Posterior vena cava (tissue), 2 donors: ENCODE measurements around the gene CTIF. TPM values are rescaled to one million over a fixed set of nuclear protein-coding genes. Genes with fewer than 3 reads are reported as not detected.
A peak's percentile ranks its signal among the peaks of the same experiment; 100 is the strongest.

Source experiments
- DNase-seq: peaks from one replicate; pipeline ENCODE4 v3.0.0-alpha.2; 2020; ENCODE audit warnings: low spot score
- intact Hi-C, 2 donors: fragments of 100-400 bp; cut with DNase I; formaldehyde crosslinking; loops; one replicate each; pipeline versions ENCODE4 v1.14.1 to v1.14.2; 2022 to 2023
- total RNA-seq, 2 donors: library from RNA; stranded (reverse); fragmentation: NEBNext Ultra II Directional; extraction: Animal tissue kit (Norgen Biotek cat#: 25700); gene quantifications; one replicate each; pipeline ENCODE4 v1.2.1, GENCODE V29; 2021
- donor health status: DM: yes; HTN: yes; CAD: no.
- donor health status: DM: yes; HTN: yes; CAD: no.

Gene CTIF
- total RNA-seq, 2 donors from 2014 or later: 87.8 to 116 TPM

GRCh38 chr18:48789259-48789812 is 250.5 kb downstream of the CTIF start:
- DNase-seq: no peak
- intact Hi-C loops: loop anchor here in 1 of 2 donors (10.0 kb wide), 2 partner anchors 105 to 155 kb away; no protein-coding TSS in a partner anchor

GRCh38 chr18:48790226-48790863 is 251.5 kb downstream of the CTIF start:
- intact Hi-C loops: no loop called here
- DNase-seq: peak; percentile 96

DNA sequence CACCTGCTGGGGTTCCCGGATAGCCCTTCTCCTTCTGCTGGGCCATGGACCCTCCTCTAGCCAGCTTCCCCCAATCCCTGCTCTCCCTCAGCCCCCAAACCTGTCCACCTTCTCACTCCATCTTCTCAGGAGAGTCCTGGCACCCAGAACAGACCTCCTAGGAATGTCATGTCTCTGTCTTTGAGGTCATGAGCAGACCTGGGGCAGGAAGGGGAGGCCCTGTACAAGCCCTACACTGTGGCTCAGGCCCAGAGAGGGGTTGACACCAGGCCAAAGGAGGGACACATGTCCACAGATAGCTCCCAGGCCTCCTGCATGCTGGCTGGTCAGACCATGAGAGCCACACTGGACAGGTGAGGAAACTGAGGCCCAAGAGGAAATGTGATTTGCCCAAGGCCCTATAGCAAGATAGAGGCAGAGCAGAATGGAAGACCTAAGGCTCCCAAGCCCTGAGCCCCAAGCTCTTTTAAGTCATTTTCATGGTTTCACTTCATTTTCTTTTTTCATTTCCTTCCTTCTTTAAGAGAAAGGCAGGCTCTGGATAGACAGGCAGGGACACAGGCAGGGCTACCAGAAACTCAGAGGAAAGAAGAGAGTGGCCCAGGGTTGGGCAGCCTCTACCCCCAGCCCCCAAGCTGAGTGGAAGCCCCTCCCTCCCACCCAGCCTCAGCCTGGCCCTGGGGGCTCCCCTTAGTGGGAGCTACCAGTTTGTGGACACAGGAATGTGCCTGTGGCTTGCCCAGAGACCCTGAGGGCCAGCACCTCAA is 252.2 kb downstream of the CTIF start:
- DNase-seq: peak; percentile 77
- intact Hi-C loops: no loop called here

DNA sequence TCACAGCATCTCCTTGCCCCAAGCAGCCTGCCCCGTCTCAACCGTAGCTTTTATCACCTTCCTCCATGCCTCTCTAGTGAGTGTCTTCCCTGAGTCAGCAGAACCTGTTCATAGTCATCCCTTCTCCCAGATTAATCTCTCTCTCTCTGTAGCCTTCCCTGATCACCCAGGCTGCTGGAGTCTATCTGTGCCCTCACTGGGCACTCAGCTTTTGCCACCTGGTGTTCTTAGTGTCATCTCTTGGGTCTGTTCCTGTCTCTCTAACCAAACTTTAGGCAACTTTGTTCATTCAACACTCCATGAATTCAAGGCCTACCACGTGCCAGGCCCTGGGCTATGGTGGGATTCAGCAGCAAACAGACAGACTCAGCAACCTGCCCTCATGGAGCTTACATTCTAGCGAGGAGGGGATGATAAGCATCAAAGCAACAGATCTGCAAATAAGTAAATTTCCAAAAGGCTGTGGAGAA is 252.8 kb downstream of the CTIF start:
- no peak for DNase-seq
- intact Hi-C loops: no loop called here

- no peak for DNase-seq
- intact Hi-C loops: no loop called here
Measured at GRCh38 chr18:48792141-48792540, 253.3 kb downstream of the CTIF start.

GRCh38 chr18:48792611-48793380 is 254.0 kb downstream of the CTIF start:
- intact Hi-C loops: no loop called here
- DNase-seq: peak; percentile 28

- intact Hi-C loops: no loop called here
- peak; percentile 45 for DNase-seq
Measured at GRCh38 chr18:48794251-48794970, 255.6 kb downstream of the CTIF start.

- intact Hi-C loops: no loop called here
- DNase-seq: peak; percentile 42
Measured at GRCh38 chr18:48795696-48796095, 256.9 kb downstream of the CTIF start.

GRCh38 chr18:48796491-48797205 is 257.8 kb downstream of the CTIF start:
- intact Hi-C loops: no loop called here
- no peak for DNase-seq

GRCh38 chr18:48797841-48798255 is 259.0 kb downstream of the CTIF start:
- no peak for DNase-seq
- intact Hi-C loops: no loop called here

DNA sequence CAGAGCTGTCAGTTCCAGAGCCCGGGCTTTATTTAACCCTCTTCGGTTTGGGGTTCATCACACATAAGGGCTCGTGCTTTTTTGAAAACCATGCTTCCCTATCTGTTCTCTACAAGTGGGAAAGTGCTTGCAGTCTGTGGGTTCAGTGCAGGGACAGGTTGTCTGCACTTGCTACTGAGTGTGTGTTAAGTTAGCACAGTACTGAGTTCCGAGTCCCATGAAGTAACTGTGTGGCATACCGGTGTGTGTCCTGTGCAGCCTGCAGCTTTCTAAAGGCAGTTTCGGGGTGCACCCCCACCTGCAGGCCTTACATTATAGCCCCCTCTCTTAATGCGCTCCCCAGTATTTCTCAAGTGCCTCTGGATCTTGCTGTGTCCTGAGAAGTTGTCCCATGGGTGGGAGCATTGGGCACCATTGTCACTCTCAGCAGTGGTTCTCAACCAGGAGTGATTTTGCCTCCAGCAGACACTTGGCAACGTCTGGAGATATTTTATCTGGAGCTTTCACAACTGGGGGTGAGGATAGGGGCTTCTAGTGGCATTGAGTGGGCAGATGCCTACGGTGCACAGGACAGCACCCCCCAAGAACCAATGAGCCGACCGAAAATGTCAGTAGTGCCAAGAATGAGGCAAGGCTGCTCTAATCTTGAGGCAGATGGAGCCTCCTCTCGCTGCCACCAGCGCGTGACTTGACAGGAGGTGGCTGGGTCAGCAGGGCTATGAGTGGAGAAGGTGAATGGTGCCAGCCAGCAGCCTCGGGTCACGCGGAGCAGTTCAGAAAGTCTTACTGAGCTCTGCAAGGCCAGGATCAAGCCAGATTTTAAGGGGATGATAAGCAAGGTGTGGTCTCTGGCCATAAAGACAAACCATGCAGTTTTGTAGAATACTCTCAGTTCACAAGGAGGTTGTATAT is 259.8 kb downstream of the CTIF start:
- no peak for DNase-seq
- intact Hi-C loops: no loop called here

- DNase-seq: no peak
Measured at GRCh38 chr18:48799724-48800315, 261.0 kb downstream of the CTIF start.

DNA sequence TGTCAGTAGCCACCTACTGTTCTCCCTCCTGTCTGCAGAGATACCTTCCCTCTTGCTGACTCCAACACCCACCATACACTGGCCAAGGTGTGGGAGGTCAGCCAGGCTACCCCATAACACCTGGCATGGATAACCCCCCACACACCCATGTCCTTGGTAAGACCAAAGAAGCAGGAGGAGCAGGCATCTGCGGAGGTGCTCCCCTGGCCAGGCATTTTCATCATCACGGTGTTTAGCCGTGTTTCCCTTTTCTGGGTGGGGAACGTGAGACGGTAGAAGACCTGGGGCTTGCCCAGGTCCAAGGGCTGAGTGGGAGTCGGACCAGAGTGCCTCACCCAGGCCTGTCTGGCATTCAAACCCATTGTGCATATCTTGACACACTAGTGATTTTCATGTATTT is 261.6 kb downstream of the CTIF start:
- DNase-seq: no peak
- intact Hi-C loops: no loop called here

More at GRCh38 chr18:48799724-48800315, 261.0 kb downstream of the CTIF start:
- intact Hi-C loops: no loop called here

- intact Hi-C loops: no loop called here
- peak; percentile 80 for DNase-seq
Measured at GRCh38 chr18:48800876-48801727, 262.3 kb downstream of the CTIF start.

GRCh38 chr18:48801728-48802542 is 263.1 kb downstream of the CTIF start:
- no peak for DNase-seq
- intact Hi-C loops: no loop called here
